Measurements from ENCODE around the gene PLAA.

The PLAA gene

GRCh38 chr9:26937816-26938371, 9.1 kb downstream of the PLAA start:
- in situ Hi-C loops (cut with HindIII; ENCODE audit: low sequenced_read_pairs), result no loop called here
- TF ChIP-seq, protein P1, sequence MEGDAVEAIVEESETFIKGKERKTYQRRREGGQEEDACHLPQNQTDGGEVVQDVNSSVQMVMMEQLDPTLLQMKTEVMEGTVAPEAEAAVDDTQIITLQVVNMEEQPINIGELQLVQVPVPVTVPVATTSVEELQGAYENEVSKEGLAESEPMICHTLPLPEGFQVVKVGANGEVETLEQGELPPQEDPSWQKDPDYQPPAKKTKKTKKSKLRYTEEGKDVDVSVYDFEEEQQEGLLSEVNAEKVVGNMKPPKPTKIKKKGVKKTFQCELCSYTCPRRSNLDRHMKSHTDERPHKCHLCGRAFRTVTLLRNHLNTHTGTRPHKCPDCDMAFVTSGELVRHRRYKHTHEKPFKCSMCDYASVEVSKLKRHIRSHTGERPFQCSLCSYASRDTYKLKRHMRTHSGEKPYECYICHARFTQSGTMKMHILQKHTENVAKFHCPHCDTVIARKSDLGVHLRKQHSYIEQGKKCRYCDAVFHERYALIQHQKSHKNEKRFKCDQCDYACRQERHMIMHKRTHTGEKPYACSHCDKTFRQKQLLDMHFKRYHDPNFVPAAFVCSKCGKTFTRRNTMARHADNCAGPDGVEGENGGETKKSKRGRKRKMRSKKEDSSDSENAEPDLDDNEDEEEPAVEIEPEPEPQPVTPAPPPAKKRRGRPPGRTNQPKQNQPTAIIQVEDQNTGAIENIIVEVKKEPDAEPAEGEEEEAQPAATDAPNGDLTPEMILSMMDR (IDR thresholded peaks at IDR 0.05; ENCODE audit: low read depth, low read length, missing control alignments), result no peak
- DNase-seq (ENCODE audit: low read depth), result no peak
- H3K4me3 ChIP-seq (ENCODE audit: low read depth, low read length), result no peak overlapping the region

DNA sequence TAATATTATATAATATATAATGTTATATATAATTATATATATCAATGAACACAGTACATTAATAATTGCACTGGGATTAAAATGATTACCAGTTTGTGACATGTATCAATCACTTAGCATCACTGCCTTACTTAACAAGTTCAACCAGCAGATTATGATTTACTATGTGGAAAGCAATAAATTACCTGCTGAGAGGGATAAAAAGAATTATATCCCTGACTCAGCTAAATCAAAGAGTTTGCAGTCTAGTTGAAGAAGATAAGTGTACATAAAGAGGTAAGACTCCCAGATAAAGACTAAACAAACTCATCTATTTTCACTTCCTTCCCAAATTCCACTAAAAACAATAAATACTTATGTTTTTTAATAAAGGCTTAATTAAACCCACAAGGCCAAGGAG, 11.2 kb downstream of the PLAA start:
- TF ChIP-seq, protein P1 (IDR thresholded peaks at IDR 0.05; ENCODE audit: low read depth, low read length, missing control alignments), result no peak

DNA sequence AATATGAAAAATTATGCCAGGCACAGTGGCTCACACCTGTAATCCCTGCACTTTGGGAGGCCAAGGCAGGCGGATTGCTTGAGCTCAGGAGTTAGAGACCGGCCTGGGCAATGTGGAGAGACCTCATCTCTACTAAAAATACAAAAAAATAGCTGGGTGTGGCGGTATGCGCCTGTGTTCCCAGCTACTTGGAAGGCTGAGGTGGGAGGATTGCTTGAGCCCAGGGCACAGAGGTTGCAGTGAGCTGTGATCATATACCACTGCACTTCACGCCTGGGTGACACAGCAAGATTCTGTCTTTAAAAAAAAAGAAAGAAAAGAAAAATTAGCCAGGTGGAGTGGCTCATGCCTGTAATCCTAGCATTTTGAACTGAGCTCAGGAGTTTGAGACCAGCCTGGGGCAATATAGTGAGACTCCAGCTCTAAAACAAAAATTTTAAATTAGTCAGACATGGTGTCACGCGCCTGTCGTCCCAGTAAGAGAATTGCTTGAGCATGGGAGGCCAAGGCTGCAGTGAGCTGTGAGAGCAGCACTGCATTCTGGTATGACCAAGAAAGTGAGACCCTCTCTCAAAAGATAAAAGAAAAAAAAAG, 18.0 kb downstream of the PLAA start:
- TF ChIP-seq, protein P1 (IDR thresholded peaks at IDR 0.05; ENCODE audit: low read depth, low read length, missing control alignments), result no peak
- in situ Hi-C loops (cut with HindIII; ENCODE audit: low sequenced_read_pairs), result no loop called here

More for the DNA sequence above, 11.2 kb downstream of the PLAA start:
- H3K4me3 ChIP-seq (ENCODE audit: low read depth, low read length), result no peak overlapping the region
- in situ Hi-C loops (cut with HindIII; ENCODE audit: low sequenced_read_pairs), result no loop called here
- no peak for DNase-seq (ENCODE audit: low read depth)

GRCh38 chr9:26925609-26926008, 21.4 kb downstream of the PLAA start:
- in situ Hi-C loops (cut with HindIII; ENCODE audit: low sequenced_read_pairs), result no loop called here
- no peak for DNase-seq (ENCODE audit: low read depth)
- no peak overlapping the region for H3K4me3 ChIP-seq (ENCODE audit: low read depth, low read length)
- TF ChIP-seq, protein P1 (IDR thresholded peaks at IDR 0.05; ENCODE audit: low read depth, low read length, missing control alignments), result no peak

More for the DNA sequence above, 18.0 kb downstream of the PLAA start:
- no peak overlapping the region for H3K4me3 ChIP-seq (ENCODE audit: low read depth, low read length)
- no peak for DNase-seq (ENCODE audit: low read depth)

DNA sequence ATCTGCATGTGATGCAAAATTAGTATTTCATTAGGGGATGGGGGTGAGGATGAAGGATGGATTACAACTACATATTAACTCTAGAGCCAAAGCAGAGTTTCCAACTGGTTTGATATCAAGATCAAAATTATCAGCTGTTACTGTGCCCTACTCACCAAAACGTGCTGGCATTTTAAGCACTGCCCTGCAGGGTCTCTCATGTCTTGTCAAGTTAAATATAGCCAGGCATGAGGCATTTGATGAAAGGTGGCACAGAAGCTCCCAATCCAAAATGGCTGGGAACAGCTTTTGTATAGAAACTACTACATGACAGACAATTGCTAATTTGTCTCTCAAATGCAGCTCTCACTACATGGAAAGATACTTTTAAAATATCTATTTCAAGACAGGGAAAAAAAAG, 27.3 kb downstream of the PLAA start:
- DNase-seq (ENCODE audit: low read depth), result no peak
- in situ Hi-C loops (cut with HindIII; ENCODE audit: low sequenced_read_pairs), result no loop called here
- H3K4me3 ChIP-seq (ENCODE audit: low read depth, low read length), result no peak overlapping the region
- TF ChIP-seq, protein P1 (IDR thresholded peaks at IDR 0.05; ENCODE audit: low read depth, low read length, missing control alignments), result no peak

- TF ChIP-seq, protein P1 (IDR thresholded peaks at IDR 0.05; ENCODE audit: low read depth, low read length, missing control alignments), result no peak
- no peak overlapping the region for H3K4me3 ChIP-seq (ENCODE audit: low read depth, low read length)
- no peak for DNase-seq (ENCODE audit: low read depth)
- in situ Hi-C loops (cut with HindIII; ENCODE audit: low sequenced_read_pairs), result no loop called here
Measured at GRCh38 chr9:26913138-26913668, 33.8 kb downstream of the PLAA start.

Measured in astrocyte of the cerebellum (primary cell).